Right ventricle myocardium superior (tissue), 1 donor: Measurements from ENCODE around the gene CHD2. TPM values are rescaled to one million over a fixed set of nuclear protein-coding genes. Genes with fewer than 3 reads are reported as not detected.

ENCODE experiments used
- ATAC-seq: fragments of 200-7000 bp; cut with Tn5 transposase; one replicate; pipeline ENCODE4 v1.9.1; 2020; ENCODE audit warnings: mild to moderate bottlenecking; ENCODE audit not compliant: poor library complexity
- DNase-seq: peaks from one replicate; pipeline ENCODE4 v3.0.0-alpha.2; 2020
- intact Hi-C: fragments of 100-400 bp; cut with DNase I; formaldehyde crosslinking; loops from one replicate; pipeline ENCODE4 v1.11.2; 2022
- total RNA-seq: library from RNA; stranded (reverse); fragmentation: NEBNext Ultra II Directional; extraction: Animal tissue kit (Norgen Biotek cat#: 25700); gene quantifications from one replicate; pipeline ENCODE4 v1.2.1, GENCODE V29; 2021
- donor health status: DM: no; HTN: yes; CAD: no; lungs with severe emphysema.

The CHD2 gene
- total RNA-seq, 1 donor from 2014 or later, result 43.5 TPM

DNA sequence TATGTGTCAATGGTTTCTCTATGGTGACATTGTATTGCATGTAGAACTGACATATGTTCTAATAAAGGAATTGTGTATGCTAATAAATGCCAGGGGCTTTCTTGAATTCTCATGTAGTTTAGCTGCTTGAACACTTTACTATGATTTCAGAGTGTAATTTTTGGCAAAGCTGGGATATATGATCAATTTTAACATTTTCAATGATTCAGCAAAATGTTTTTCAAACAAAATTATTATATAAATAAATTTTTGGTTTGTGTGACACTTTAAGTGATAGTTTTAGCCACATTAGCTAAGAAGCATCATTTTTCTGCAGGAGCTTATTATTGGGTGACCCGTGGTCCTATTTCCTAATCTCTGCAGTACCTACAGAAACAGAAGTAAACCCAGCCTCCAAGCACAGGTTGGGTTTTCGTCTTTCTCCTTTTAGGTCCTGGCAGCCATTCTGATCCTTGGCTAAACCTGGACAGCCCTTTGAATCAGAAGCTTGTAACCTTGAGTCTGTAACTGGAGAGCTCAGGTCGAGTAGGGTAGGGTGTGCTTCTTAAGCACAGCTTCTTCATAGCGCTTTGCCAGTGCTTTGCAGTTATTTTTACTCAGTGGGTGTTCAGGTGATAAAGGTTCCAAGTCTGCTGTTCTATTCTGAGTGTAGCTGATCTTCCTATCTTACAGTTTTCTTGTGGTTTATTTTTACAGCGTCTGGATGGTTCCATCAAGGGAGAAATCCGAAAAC, 74.2 kb downstream of the CHD2 start:
- intact Hi-C loops, result no loop called here
- DNase-seq (no peak), ATAC-seq (peak; percentile 82)

- DNase-seq, result no peak
- ATAC-seq, result no peak
- intact Hi-C loops, result no loop called here
Measured at GRCh38 chr15:92979011-92979701, 79.0 kb downstream of the CHD2 start.

DNA sequence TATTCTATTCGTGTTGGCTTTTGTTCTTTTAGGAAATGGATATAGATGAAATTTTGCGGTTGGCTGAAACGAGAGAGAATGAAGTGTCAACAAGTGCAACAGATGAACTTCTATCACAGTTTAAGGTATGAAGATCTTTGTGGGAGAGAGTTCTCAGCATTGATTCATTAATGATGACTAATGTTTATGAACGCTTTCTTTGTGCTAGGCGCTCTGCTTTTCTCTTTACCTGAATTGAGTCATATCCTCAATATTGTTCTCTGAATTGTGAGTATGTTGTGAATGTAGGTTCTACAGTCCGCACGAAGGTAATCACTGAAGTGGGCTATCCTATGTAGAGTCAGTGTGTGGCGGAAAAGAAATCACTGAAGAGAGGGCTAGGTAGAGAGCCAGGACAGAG, 81.2 kb downstream of the CHD2 start:
- DNase-seq, result no peak
- ATAC-seq, result no peak
- intact Hi-C loops, result no loop called here

DNA sequence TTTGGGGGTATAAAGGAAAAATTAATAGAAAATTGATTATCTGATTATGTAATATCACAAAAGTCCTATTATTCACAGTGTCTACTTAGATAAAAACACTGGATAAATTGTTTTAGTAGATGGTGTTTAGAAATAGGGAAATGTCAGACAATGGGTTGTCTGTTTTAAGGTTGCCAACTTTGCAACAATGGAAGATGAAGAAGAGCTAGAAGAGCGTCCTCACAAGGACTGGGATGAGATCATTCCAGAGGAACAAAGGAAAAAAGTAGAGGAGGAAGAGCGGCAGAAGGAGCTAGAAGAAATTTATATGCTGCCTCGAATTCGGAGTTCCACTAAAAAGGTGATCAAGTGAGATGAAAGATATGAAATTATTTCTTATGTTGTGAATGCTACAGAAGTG, 84.0 kb downstream of the CHD2 start:
- ATAC-seq (no peak), DNase-seq (no peak)
- intact Hi-C loops, result no loop called here

GRCh38 chr15:92989470-92989869, 89.3 kb downstream of the CHD2 start:
- intact Hi-C loops, result no loop called here
- no peak for ATAC-seq

DNA sequence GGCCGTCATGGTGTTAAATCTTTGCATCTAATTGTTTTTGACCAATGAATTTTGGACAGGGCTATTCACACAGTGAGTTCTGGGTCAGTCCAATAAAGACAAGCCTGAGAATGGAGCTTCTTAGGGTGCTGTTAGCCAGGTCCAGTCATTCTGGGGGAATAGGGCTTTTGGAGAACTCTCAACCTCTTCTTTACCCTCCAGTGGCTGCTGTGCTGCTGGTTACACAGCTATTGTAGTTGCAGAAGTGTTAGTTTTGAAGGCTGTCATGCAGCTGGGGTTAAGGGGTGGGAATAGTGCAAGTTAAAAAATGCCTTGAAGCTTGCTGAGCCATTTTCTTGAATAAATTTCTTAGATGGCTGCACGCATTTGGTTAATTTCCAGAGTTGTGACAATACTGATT, 89.9 kb downstream of the CHD2 start:
- intact Hi-C loops, result loop anchor here (10.0 kb wide), 1 partner anchor 195 kb away; no protein-coding TSS in a partner anchor
- DNase-seq (no peak), ATAC-seq (no peak)

More at GRCh38 chr15:92989470-92989869, 89.3 kb downstream of the CHD2 start:
- no peak for DNase-seq

DNA sequence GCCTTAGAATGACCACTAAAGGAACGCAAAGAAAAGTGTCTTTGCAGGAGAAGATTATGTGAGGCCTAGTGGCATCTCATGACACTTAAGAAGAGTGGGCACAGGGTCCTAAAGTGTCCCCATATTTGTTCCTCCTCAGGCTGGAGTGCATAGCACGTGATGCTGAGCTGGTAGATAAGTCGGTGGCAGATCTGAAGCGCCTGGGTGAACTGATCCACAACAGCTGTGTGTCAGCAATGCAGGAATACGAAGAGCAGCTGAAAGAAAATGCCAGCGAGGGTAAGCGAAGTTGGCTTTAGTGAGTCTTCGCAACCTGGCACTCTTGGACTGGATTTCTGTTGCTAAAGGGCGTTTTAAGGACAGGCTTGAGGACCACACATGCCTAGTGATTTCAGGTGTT, 92.6 kb downstream of the CHD2 start:
- DNase-seq, result no peak
- ATAC-seq, result peak; percentile 77
- intact Hi-C loops, result loop anchor here (10.0 kb wide), 1 partner anchor 198 kb away; no protein-coding TSS in a partner anchor

DNA sequence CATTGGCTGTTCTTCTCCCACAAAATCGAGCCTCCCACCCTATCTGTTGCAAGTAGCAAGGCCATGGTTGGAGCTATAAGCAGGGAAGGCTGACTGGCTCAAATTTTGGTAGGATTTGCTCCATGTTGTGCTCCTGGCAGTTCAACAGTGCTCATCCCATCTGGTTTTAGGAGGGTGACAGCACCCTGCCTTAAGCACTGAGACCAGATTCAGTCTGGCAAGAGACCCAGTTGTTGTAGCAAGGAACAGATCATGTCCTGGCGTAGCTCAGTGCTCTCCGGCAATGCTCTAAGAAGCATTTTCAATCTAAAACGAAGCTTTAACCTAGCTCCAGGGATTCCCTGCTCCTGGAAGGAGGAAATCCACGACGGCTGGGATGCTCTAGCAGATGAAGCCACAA, 97.7 kb downstream of the CHD2 start:
- DNase-seq, result no peak
- intact Hi-C loops, result loop anchor here (10.0 kb wide), 1 partner anchor 203 kb away; no protein-coding TSS in a partner anchor
- ATAC-seq, result no peak

- DNase-seq, result no peak
- no peak for ATAC-seq
- intact Hi-C loops, result no loop called here
Measured at GRCh38 chr15:93001156-93001555, 101.0 kb downstream of the CHD2 start.

DNA sequence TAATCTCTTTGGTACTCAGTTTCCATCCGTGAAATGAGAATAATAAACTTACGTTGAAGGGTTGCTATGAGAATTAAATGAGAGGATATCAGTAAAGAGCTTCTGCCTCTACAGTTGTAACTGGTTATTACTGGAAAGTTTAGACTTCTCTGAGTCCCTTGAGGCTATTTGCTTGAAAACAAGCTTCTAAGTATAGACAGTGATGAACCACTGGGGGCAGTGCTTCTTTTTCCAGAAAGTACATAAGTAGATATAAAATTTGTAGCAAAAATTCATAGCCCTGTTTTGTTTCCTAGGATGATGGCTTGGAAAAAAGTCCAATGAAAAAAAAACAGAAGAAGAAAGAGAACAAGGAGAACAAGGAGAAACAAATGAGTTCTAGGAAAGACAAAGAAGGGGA, 101.8 kb downstream of the CHD2 start:
- intact Hi-C loops, result no loop called here
- no peak for ATAC-seq
- DNase-seq, result no peak

DNA sequence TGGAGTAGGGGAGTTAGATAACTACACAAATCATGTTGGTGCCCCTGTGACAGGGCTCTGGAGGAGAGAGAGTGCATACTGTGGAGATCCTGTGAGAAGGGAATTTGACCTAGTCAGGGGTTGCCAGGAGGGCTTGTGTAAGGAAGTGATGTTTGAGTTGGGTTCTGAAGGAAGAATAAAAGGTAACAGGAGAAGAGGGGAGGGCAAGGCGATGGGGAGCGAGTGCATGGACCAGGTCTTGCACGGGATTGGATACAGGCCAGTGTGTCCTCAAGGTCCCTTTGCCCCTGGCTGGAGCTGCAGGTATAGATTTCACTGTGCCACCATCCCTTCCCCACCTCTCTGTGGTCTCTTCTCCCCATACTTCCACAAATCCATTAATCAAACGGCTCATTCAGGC, 105.0 kb downstream of the CHD2 start:
- intact Hi-C loops, result no loop called here
- no peak for DNase-seq
- no peak for ATAC-seq

- intact Hi-C loops, result no loop called here
- DNase-seq (no peak), ATAC-seq (no peak)
Measured at GRCh38 chr15:93007994-93008393, 107.9 kb downstream of the CHD2 start.

- intact Hi-C loops, result no loop called here
Measured at GRCh38 chr15:93012786-93013185, 112.7 kb downstream of the CHD2 start.

DNA sequence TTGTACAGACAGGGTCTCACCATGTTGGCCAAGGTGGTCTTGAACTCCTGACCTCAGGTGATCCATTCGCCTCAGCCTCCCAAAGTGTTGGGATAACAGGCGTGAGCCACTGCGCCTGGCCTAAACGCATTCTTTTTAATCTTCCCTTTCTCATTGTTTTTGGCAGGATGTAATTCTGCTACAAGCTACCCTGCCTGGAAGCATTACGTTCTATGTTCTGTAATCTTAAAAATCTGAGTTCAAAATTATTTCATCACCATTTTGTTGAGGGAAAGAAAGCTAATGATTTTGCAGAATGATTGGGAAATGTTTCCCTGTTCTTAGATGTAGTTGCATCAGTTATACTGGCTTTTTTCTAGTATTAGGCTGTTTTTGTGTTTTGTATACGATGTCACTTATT, 117.4 kb downstream of the CHD2 start:
- no peak for ATAC-seq
- no peak for DNase-seq
- intact Hi-C loops, result no loop called here

More at GRCh38 chr15:93012786-93013185, 112.7 kb downstream of the CHD2 start:
- no peak for DNase-seq
- ATAC-seq, result no peak

DNA sequence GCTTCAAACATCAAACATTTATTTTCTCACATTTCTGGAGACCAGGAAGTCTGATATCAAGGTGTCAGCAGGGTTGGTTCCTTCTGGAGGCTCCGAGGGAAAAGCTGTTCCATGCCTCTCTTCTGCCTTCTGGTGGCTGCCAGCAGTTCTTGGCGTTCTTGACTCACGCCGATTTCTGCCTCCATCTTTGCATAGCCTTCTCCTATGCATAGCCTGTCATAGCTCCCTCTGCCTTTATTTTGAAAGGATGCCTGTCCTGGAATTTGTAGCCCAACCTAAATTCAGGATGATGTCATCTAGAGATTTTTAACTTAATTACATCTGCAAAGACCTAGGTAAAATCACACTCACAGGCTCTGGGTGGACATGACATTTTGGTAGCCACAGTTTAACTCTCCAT, 118.5 kb downstream of the CHD2 start:
- DNase-seq (no peak), ATAC-seq (no peak)
- intact Hi-C loops, result no loop called here

DNA sequence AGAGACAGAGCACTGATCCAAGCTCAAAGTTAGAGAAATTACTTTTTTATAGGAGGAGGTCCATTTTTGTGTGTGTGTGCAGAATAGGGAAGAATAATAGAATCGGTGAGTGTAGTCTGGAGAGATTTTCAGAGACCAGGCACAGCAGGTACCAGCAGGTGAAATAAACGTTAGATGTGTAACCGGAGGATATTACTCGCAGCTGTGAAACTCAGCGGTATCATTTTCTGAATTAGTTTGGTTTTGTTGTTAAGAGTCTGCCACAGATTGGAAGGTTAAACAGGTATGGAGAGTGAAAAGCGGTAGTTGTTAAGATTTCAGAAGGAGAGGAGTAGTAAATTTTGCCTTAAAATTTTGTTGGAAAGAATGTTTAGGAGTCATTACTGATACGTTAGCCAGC, 119.0 kb downstream of the CHD2 start:
- intact Hi-C loops, result no loop called here
- DNase-seq (no peak), ATAC-seq (no peak)

DNA sequence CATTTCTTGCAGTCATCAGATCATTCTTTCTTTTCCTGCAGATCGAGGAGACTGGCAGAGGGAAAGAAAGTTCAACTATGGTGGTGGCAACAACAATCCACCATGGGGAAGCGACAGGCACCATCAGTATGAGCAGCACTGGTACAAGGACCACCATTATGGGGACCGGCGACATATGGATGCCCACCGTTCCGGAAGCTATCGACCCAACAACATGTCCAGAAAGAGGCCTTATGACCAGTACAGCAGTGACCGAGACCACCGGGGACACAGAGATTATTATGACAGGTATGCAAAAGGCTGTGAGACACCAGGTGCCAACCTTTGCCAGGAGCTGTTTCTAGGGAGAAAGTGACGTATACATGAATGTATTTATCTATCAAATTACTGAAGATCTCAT, 119.8 kb downstream of the CHD2 start:
- no peak for DNase-seq
- intact Hi-C loops, result no loop called here
- ATAC-seq, result no peak

DNA sequence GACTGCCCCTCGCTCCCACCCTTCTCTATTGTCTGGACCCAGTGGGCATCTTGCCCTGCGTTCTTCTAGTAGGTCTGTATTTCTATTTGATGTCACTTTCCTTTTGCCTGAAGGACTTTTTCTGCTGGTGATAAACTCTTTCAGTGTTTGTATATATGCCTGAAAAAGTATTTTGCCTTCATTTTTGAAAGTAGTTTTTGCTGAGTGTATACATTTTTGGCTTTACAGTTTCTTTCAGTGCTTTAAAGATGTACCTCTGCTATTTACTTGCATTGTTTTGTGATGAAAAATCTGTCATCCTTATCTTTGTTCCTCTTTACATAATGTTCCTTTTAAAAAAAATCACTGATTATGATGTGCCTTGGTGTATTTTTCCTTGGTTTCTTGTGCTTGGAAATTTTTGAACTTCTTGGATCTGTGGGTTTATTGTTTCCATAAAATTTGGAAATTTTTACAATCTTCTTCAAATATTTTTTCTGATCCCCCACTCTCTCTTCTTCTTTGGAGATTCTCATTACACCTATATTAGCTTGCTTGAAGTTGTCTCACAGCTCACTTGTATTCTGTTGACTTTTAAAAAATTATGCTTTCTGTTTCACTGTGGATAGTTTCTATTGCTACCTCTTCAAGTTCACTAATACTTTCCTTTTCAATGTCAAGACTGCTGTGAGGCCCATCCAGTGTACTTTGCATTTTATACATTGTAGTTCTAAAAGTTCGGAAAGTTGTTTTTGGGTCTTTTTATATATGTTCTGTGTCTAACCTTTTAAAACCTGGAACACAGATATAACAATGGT, 121.0 kb downstream of the CHD2 start:
- no peak for DNase-seq
- no peak for ATAC-seq
- intact Hi-C loops, result no loop called here

DNA sequence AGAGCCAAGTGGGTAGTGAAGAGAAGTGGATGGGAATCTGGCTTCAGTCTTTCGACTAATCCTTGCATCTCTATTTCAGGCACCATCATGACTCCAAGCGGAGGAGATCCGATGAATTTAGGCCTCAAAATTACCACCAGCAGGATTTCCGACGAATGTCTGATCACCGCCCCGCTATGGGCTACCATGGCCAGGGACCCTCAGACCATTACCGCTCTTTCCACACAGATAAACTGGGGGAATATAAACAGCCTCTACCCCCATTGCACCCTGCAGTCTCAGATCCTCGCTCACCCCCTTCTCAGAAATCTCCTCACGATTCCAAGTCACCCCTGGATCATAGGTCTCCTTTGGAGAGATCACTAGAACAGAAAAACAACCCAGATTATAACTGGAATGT, 124.2 kb downstream of the CHD2 start:
- ATAC-seq (no peak), DNase-seq (no peak)
- intact Hi-C loops, result no loop called here
